B cell (primary cell): Measurements from ENCODE around the gene GLRX. TPM values are rescaled to one million over a fixed set of nuclear protein-coding genes. Genes with fewer than 3 reads are reported as not detected.
A peak's percentile ranks its signal among the peaks of the same experiment; 100 is the strongest.
"Not testable (repeated sequence)": the region's sequence is repeated elsewhere in the genome, so short reads cannot be mapped to it uniquely, and the experiment has no call there.

Source experiments
- ATAC-seq: fragments of 200-7000 bp; cut with Tn5 transposase; one replicate; pipeline ENCODE4 v1.10.0; 2021; ENCODE audit warnings: low read depth, mild to moderate bottlenecking, moderate number of reproducible peaks, moderate library complexity
- CTCF ChIA-PET: fragments of 350-600 bp; sonication (Branson Sonifier 250); formaldehyde crosslinking; loops from one replicate; lab custom pipeline; 2021; ENCODE audit warnings: antibody characterized with exemption, inconsistent platforms; lab: Charles Lee
- POLR2A ChIA-PET: fragments of 350-600 bp; sonication (Branson Sonifier 250); formaldehyde crosslinking; loops from one replicate; lab custom pipeline; 2021; ENCODE audit warnings: antibody characterized with exemption; lab: Charles Lee
- DNase-seq: peaks from one replicate; pipeline ENCODE4 v3.0.0; 2013
- H2AFZ ChIP-seq: 2 replicates; pipeline ENCODE4 v1.6.1; 2012; ENCODE audit warnings: mild to moderate bottlenecking, low read depth, low read length; ENCODE audit not compliant: insufficient read depth, poor library complexity, severe bottlenecking
- H3K27ac ChIP-seq, 2 donors: 1 replicate in 1 of 2; 2 replicates in 1 of 2; pipeline ENCODE4 v1.5.1; 2012 to 2013; ENCODE audit warnings: low read length in 2 of 2, mild to moderate bottlenecking in 2 of 2, moderate library complexity in 1 of 2
- H3K27me3 ChIP-seq, 4 experiments: fragments of 200-600 bp in 1 of 4; sonication (generic) in 1 of 4; replicated peaks in 1 of 4; 1 replicate in 2 of 4; 2 replicates in 2 of 4; pipeline versions ENCODE4 v1.6.1 to v1.7.0; 2013 to 2016; ENCODE audit warnings: low read length in 3 of 4, mild to moderate bottlenecking in 2 of 4, mixed read lengths in 1 of 4, moderate library complexity in 1 of 4; ENCODE audit not compliant: insufficient read depth in 4 of 4, control insufficient read depth in 3 of 4; ENCODE audit errors: control extremely low read depth in 1 of 4
- H3K36me3 ChIP-seq, 2 experiments: replicated peaks in 1 of 2; 1 replicate in 1 of 2; 2 replicates in 1 of 2; pipeline versions ENCODE4 v1.6.1 to v1.7.1; 2013; ENCODE audit warnings: low read length in 1 of 2; ENCODE audit not compliant: insufficient read depth in 2 of 2, control insufficient read depth in 1 of 2; ENCODE audit errors: control extremely low read depth in 1 of 2, extremely low read depth in 1 of 2
- H3K4me1 ChIP-seq, 2 donors: fragments of 200-600 bp in 1 of 2; sonication (generic) in 1 of 2; 1 replicate in 1 of 2; 2 replicates in 1 of 2; pipeline versions ENCODE4 v1.5.1 to v1.6.1; 2013 to 2017; ENCODE audit warnings: low read length in 2 of 2; ENCODE audit not compliant: control insufficient read depth in 2 of 2, insufficient read depth in 2 of 2
- H3K4me2 ChIP-seq: replicated peaks from 2 replicates; pipeline ENCODE3; 2012; ENCODE audit warnings: mild to moderate bottlenecking, low read depth, low read length; ENCODE audit not compliant: poor library complexity, severe bottlenecking
- H3K4me3 ChIP-seq, 5 experiments: fragments of 200-600 bp in 1 of 5; sonication (generic) in 1 of 5; 1 replicate in 3 of 5; 2 replicates in 2 of 5; pipeline versions ENCODE4 v1.5.1 to v1.7.0; 2011 to 2016; ENCODE audit warnings: low read length in 4 of 5, mild to moderate bottlenecking in 4 of 5, low read depth in 2 of 5, control low read depth in 1 of 5, moderate library complexity in 1 of 5; ENCODE audit not compliant: insufficient read depth in 1 of 5; ENCODE audit errors: control extremely low read depth in 1 of 5, extremely low read depth in 1 of 5
- H3K79me2 ChIP-seq: fragments of 200-600 bp; sonication (generic); one replicate; pipeline ENCODE4 v1.6.0; 2016; ENCODE audit warnings: low read length; ENCODE audit not compliant: control insufficient read depth, insufficient read depth
- H3K9ac ChIP-seq: fragments of 200-600 bp; sonication (generic); 2 replicates; pipeline ENCODE4 v1.6.1; 2017; ENCODE audit warnings: mild to moderate bottlenecking, low read length, moderate library complexity
- H3K9me3 ChIP-seq, 3 donors: one replicate each; pipeline versions ENCODE4 v1.6.1 to v1.7.1; 2013; ENCODE audit warnings: low read length in 2 of 3; ENCODE audit not compliant: control insufficient read depth in 2 of 3, insufficient read depth in 1 of 3; ENCODE audit errors: control extremely low read depth in 1 of 3
- H4K20me1 ChIP-seq: 2 replicates; pipeline ENCODE4 v1.6.0; 2012; ENCODE audit warnings: mild to moderate bottlenecking, low read length; ENCODE audit not compliant: insufficient read depth, control insufficient read depth, poor library complexity, severe bottlenecking
- H3K27ac Mint-ChIP-seq: one replicate; pipeline ENCODE4 v1.8.0; 2021; ENCODE audit warnings: mixed read lengths
- H3K27me3 Mint-ChIP-seq: one replicate; pipeline ENCODE4 v1.8.0; 2021; ENCODE audit warnings: mixed read lengths
- H3K4me1 Mint-ChIP-seq: one replicate; pipeline ENCODE4 v1.8.0; 2021; ENCODE audit warnings: mixed read lengths
- H3K4me3 Mint-ChIP-seq: one replicate; pipeline ENCODE4 v1.8.0; 2021; ENCODE audit warnings: mixed read lengths
- H3K9me3 Mint-ChIP-seq: one replicate; pipeline ENCODE4 v1.8.0; 2022; ENCODE audit warnings: mixed read lengths; ENCODE audit not compliant: insufficient read depth
- CTCF ChIP-seq: fragments of 200-600 bp; IDR thresholded peaks from one replicate; pipeline ENCODE4 v1.8.0; 2022; ENCODE audit warnings: antibody characterized with exemption, mild to moderate bottlenecking
- EZH2 ChIP-seq: IDR thresholded peaks from 2 replicates; pipeline ENCODE4 v1.6.1; 2012; ENCODE audit warnings: borderline replicate concordance, low read depth, mild to moderate bottlenecking, moderate library complexity, low read length; ENCODE audit not compliant: insufficient read depth, poor library complexity, severe bottlenecking
- WGBS: methylation state at CpG from one replicate; pipeline ENCODE4 v1.1.5; 2013; ENCODE audit warnings: missing lambda C conversion rate; ENCODE audit not compliant: insufficient coverage; 5-methylcytosine and 5-hydroxymethylcytosine counted together
- intact Hi-C: fragments of 100-400 bp; cut with micrococcal nuclease; formaldehyde crosslinking; loops from one replicate; pipeline ENCODE4 v1.10.0; 2022
- polyA plus RNA-seq: library from polyadenylated mRNA; depleted of rRNA; stranded (reverse); fragments of >200 nt; gene quantifications from 2 replicates; pipeline ENCODE4 v1.2.3, GENCODE V29; 2012
- total RNA-seq, 2 donors: library from RNA; stranded (reverse); fragments of 120-200 nt in 1 of 2; gene quantifications; 1 replicate in 1 of 2; 2 replicates in 1 of 2; pipeline versions ENCODE4 v1.2.3 to v1.2.4, GENCODE V29; 2013 to 2022

Gene GLRX
- total and polyA plus RNA-seq, 2 donors (not counting 1 experiment from before 2014, with no cell fraction given) = 44.6 to 54.8 TPM

- Mint-ChIP-seq H3K4me1 (peaks cover 60% of the 10 kb centered on the region), H3K27me3 (no peaks in the 10 kb centered on the region), H3K9me3 (no peaks in the 10 kb centered on the region), H3K4me3 (no peak overlapping the region), H3K27ac (peak overlapping the region; percentile 59)
- Histone ChIP-seq H2AFZ (no peak overlapping the region), H3K4me3 (no peak overlapping the region), H3K9me3 (no peaks in the 10 kb centered on the region), H3K27ac (peak overlapping the region in 1 of 2 donors; percentile 86), H3K4me2 (no peak overlapping the region), H3K4me1 (peaks cover 29 to 32% of the 10 kb centered on the region in 2 donors), H3K36me3 (no peaks in the 10 kb centered on the region), H4K20me1 (no peaks in the 10 kb centered on the region), H3K27me3 (no peaks in the 10 kb centered on the region), H3K9ac (no peak overlapping the region), H3K79me2 (no peaks in the 10 kb centered on the region)
- intact Hi-C loops = no loop called here
- CTCF ChIA-PET = interaction anchor here (1.3 to 22.8 kb wide), 4 partner anchors 9 to 52 kb away, joined by 3 to 748 read pairs (median 92); partner anchors contain the start of gene GLRX
- POLR2A ChIA-PET = no interaction called here
- no peak for DNase-seq
- no peak for TF ChIP-seq EZH2
- no peak for TF ChIP-seq CTCF
- WGBS = no CpG with 5 or more reads among the region's 5 CpGs
- ATAC-seq = no peak
Measured at GRCh38 chr5:95837492-95837891, 15.0 kb upstream of the GLRX start.

GRCh38 chr5:95836971-95837370 is 14.4 kb upstream of the GLRX start:
- POLR2A ChIA-PET = interaction anchor here (0.6 to 0.9 kb wide), 2 partner anchors 20 to 276 kb away, joined by 3 read pairs; no protein-coding TSS in a partner anchor

More at GRCh38 chr5:95836971-95837370, 14.4 kb upstream of the GLRX start:
- H3K27me3 Mint-ChIP-seq, H3K9me3 ChIP-seq, H3K9me3 Mint-ChIP-seq, ATAC-seq, intact Hi-C loops, H4K20me1 ChIP-seq, H3K9ac ChIP-seq, H3K4me2 ChIP-seq, DNase-seq, H3K36me3 ChIP-seq, H3K79me2 ChIP-seq, H3K27me3 ChIP-seq, H3K4me3 Mint-ChIP-seq, H2AFZ ChIP-seq, H3K4me3 ChIP-seq: not testable (repeated sequence)
- CTCF ChIA-PET = interaction anchor here (1.1 to 22.8 kb wide), 7 partner anchors 9 to 172 kb away, joined by 3 to 748 read pairs (median 4); partner anchors contain the start of gene GLRX
- peaks cover 29 to 32% of the 10 kb centered on the region in 2 donors for H3K4me1 ChIP-seq
- WGBS = 100% methylated on average over 2 of the region's 4 CpGs
- Mint-ChIP-seq H3K27ac (peak overlapping the region; percentile 59), H3K4me1 (peaks cover 60% of the 10 kb centered on the region)
- H3K27ac ChIP-seq = peak overlapping the region; percentile 9 to 86
